ENCODE results near the gene GTF2A1L. TPM values are rescaled to one million over a fixed set of nuclear protein-coding genes. Genes with fewer than 3 reads are reported as not detected.

GTF2A1L gene
- polyA plus RNA-seq, 2 of the 4 experiments (the other 2 are of a cell fraction), result not detected

- no peak overlapping the region for H3K4me3 ChIP-seq
- POLR2A ChIA-PET, result no interaction called here
- DNase-seq (ENCODE audit: low read depth in 1 of 2, low spot score in 1 of 2) (no peak), FAIRE-seq (no peak), ATAC-seq (no peak)
- H3K4me2 ChIP-seq, result no peak overlapping the region
- CTCF ChIA-PET, result interaction anchor here (1.4 to 6.0 kb wide), 2 partner anchors 19 to 25 kb away, joined by 4 to 27 read pairs; no protein-coding TSS in a partner anchor
- no peaks in the 10 kb centered on the region for H3K9me3 ChIP-seq
- TF ChIP-seq ZFP36 (IDR thresholded peaks at IDR 0.05; ENCODE audit: borderline replicate concordance, partially characterized antibody), result no peak
- TF ChIP-seq MAX (IDR thresholded peaks at IDR 0.05), result no peak
- no peak for TF ChIP-seq HOXB13 (CRISPR knock-in tag; IDR thresholded peaks at IDR 0.05; ENCODE audit: low read depth)
- no peak for TF ChIP-seq SMC3 (IDR thresholded peaks at IDR 0.05)
- TF ChIP-seq USF2 (IDR thresholded peaks at IDR 0.05), result no peak
- no peak for TF ChIP-seq NR3C1 (IDR thresholded peaks at IDR 0.05)
- TF ChIP-seq ELK1 (IDR thresholded peaks at IDR 0.05; ENCODE audit: low read depth, low read length), result no peak
- TF ChIP-seq CEBPB (IDR thresholded peaks at IDR 0.05), result no peak
- no peak for TF ChIP-seq KDM5A (IDR thresholded peaks at IDR 0.05)
- no peak for TF ChIP-seq NPAS2 (CRISPR knock-in tag; IDR thresholded peaks at IDR 0.05; ENCODE audit: borderline replicate concordance)
- no peak for TF ChIP-seq RAD21 (conservative IDR thresholded peaks at IDR 0.05 in 1 of 2, IDR thresholded peaks at IDR 0.05 in 1 of 2)
- TF ChIP-seq HOXB5 (CRISPR knock-in tag; IDR thresholded peaks at IDR 0.05), result no peak
- TF ChIP-seq SREBF2 (IDR thresholded peaks at IDR 0.05), result no peak
- no peaks in the 10 kb centered on the region for H3K4me1 ChIP-seq
- H3K27ac ChIP-seq, result no peak overlapping the region
These were observed 48.2 kb upstream of the GTF2A1L start for GRCh38 chr2:48569433-48569832.

GRCh38 chr2:48572816-48573215 lies 44.8 kb upstream of the GTF2A1L start:
- Histone ChIP-seq H3K4me1 (no peaks in the 10 kb centered on the region), H3K27ac (no peak overlapping the region), H3K4me3 (no peak overlapping the region), H3K4me2 (no peak overlapping the region), H3K9me3 (no peaks in the 10 kb centered on the region)
- no peak for FAIRE-seq
- ChIA-PET CTCF (interaction anchor here (0.7 to 1.0 kb wide), 2 partner anchors 15 to 32 kb away, joined by 3 read pairs; no protein-coding TSS in a partner anchor), POLR2A (no interaction called here)
- ATAC-seq, result peak in 1 of 2 experiments; percentile 40; a peak in 2 of 6 replicates
- no peak for DNase-seq (ENCODE audit: low read depth in 1 of 2, low spot score in 1 of 2)
- WGBS (ENCODE audit: missing lambda C conversion rate), result 45% methylated on average over 5 of the region's 5 CpGs
- TF ChIP-seq HOXB5 (CRISPR knock-in tag; IDR thresholded peaks at IDR 0.05), result no peak
- no peak for TF ChIP-seq PBX3 (IDR thresholded peaks at IDR 0.05)
- no peak for TF ChIP-seq RFX5 (IDR thresholded peaks at IDR 0.05)
- no peak for TF ChIP-seq BHLHE40 (IDR thresholded peaks at IDR 0.05; ENCODE audit: low read depth, low read length)
- no peak for TF ChIP-seq USF2 (IDR thresholded peaks at IDR 0.05)
- no peak for TF ChIP-seq EHMT2 (IDR thresholded peaks at IDR 0.05; ENCODE audit: low read depth)
- TF ChIP-seq RAD21 (conservative IDR thresholded peaks at IDR 0.05 in 1 of 2, IDR thresholded peaks at IDR 0.05 in 1 of 2), result no peak
- no peak for TF ChIP-seq HES2 (IDR thresholded peaks at IDR 0.05)
- no peak for TF ChIP-seq JUN (IDR thresholded peaks at IDR 0.05)
- TF ChIP-seq EP300 (IDR thresholded peaks at IDR 0.05), result no peak
